ENCODE data around the gene SUMF1. TPM values are rescaled to one million over a fixed set of nuclear protein-coding genes. Genes with fewer than 3 reads are reported as not detected.
A peak's percentile ranks its signal among the peaks of the same experiment; 100 is the strongest.

SUMF1 gene
- total RNA-seq, 1 donor, result 45.6 TPM

GRCh38 chr3:4326868-4327267 lies 140.2 kb downstream of the SUMF1 start:
- DNase-seq (ENCODE audit: low read depth), result no peak
- no peak overlapping the region for H3K4me3 ChIP-seq (ENCODE audit: low read depth, low read length)

GRCh38 chr3:4323246-4324027 lies 143.6 kb downstream of the SUMF1 start:
- DNase-seq (ENCODE audit: low read depth), result peak; percentile 45
- no peak overlapping the region for H3K4me3 ChIP-seq (ENCODE audit: low read depth, low read length)
- TF ChIP-seq CTCF (IDR thresholded peaks at IDR 0.05; ENCODE audit: insufficient read depth, low read length), result no peak

More at GRCh38 chr3:4326868-4327267, 140.2 kb downstream of the SUMF1 start:
- no peak for TF ChIP-seq CTCF (IDR thresholded peaks at IDR 0.05; ENCODE audit: insufficient read depth, low read length)

GRCh38 chr3:4322635-4323034 lies 144.4 kb downstream of the SUMF1 start:
- DNase-seq (ENCODE audit: low read depth), result peak; percentile 93
- no peak for TF ChIP-seq CTCF (IDR thresholded peaks at IDR 0.05; ENCODE audit: insufficient read depth, low read length)
- no peak overlapping the region for H3K4me3 ChIP-seq (ENCODE audit: low read depth, low read length)

GRCh38 chr3:4321732-4322131 lies 145.3 kb downstream of the SUMF1 start:
- TF ChIP-seq CTCF (IDR thresholded peaks at IDR 0.05; ENCODE audit: insufficient read depth, low read length), result no peak
- H3K4me3 ChIP-seq (ENCODE audit: low read depth, low read length), result no peak overlapping the region
- no peak for DNase-seq (ENCODE audit: low read depth)

GRCh38 chr3:4320096-4320911 lies 146.8 kb downstream of the SUMF1 start:
- DNase-seq (ENCODE audit: low read depth), result peak; percentile 8
- H3K4me3 ChIP-seq (ENCODE audit: low read depth, low read length), result no peak overlapping the region
- no peak for TF ChIP-seq CTCF (IDR thresholded peaks at IDR 0.05; ENCODE audit: insufficient read depth, low read length)

- TF ChIP-seq CTCF (IDR thresholded peaks at IDR 0.05; ENCODE audit: insufficient read depth, low read length), result peak; percentile 45
- DNase-seq (ENCODE audit: low read depth), result peak; percentile 9
- H3K4me3 ChIP-seq (ENCODE audit: low read depth, low read length), result no peak overlapping the region
Measured at GRCh38 chr3:4314688-4315087, 152.4 kb downstream of the SUMF1 start.

Measured in fibroblast of the aortic adventitia (primary cell).